Measurements from ENCODE around the gene PPT2. TPM values are rescaled to one million over a fixed set of nuclear protein-coding genes. Genes with fewer than 3 reads are reported as not detected.

Gene PPT2
- total RNA-seq, 2 experiments from 2014 or later, result 8.7 to 8.9 TPM

- no peak overlapping the region for H3K27ac ChIP-seq (ENCODE audit: low read depth in 1 of 2, low read length in 2 of 2)
- no peak overlapping the region for H3K4me3 ChIP-seq (ENCODE audit: low read length)
- Mint-ChIP-seq H3K4me1 (ENCODE audit: low read depth) (no peaks in the 10 kb centered on the region), H3K4me3 (no peak overlapping the region), H3K27ac (no peak overlapping the region), H3K9me3 (no peaks in the 10 kb centered on the region), H3K36me3 (ENCODE audit: low read depth) (no peaks in the 10 kb centered on the region), H3K27me3 (peaks cover 3% of the 10 kb centered on the region)
- peak in 1 of 14 experiments; percentile 8 for DNase-seq
- TF ChIP-seq CTCF (IDR thresholded peaks at IDR 0.05), result no peak
- peaks cover 0 to 2% of the 10 kb centered on the region in 2 experiments for H3K27me3 ChIP-seq (ENCODE audit: control insufficient read depth in 1 of 2, insufficient read depth in 2 of 2, low read length in 2 of 2)
- no peaks in the 10 kb centered on the region for H3K4me1 ChIP-seq (ENCODE audit: insufficient read depth, low read length)
- ATAC-seq (ENCODE audit: poor library complexity), result no peak
- POLR2A ChIA-PET, result no interaction called here
- H3K9me3 ChIP-seq (ENCODE audit: control insufficient read depth in 1 of 2, insufficient read depth in 1 of 2, low read length in 2 of 2), result no peaks in the 10 kb centered on the region
- CTCF ChIA-PET, result no interaction called here
- no peaks in the 10 kb centered on the region for H3K36me3 ChIP-seq (ENCODE audit: insufficient read depth, low read length)
- intact Hi-C loops (cut with DNase I, micrococcal nuclease), result loop anchor here in 1 of 2 experiments (5.0 kb wide), 1 partner anchor 39 kb away; no protein-coding TSS in a partner anchor
Measured at GRCh38 chr6:32203426-32204267, 49.7 kb downstream of the PPT2 start.

- H3K27me3 Mint-ChIP-seq, result peaks cover 3% of the 10 kb centered on the region
- H3K36me3 Mint-ChIP-seq (ENCODE audit: low read depth), result no peaks in the 10 kb centered on the region
- Histone ChIP-seq H3K4me3 (ENCODE audit: low read length) (no peak overlapping the region), H3K36me3 (ENCODE audit: insufficient read depth, low read length) (no peaks in the 10 kb centered on the region), H3K27me3 (ENCODE audit: control insufficient read depth in 1 of 2, insufficient read depth in 2 of 2, low read length in 2 of 2) (peaks cover 0 to 2% of the 10 kb centered on the region in 2 experiments), H3K4me1 (ENCODE audit: insufficient read depth, low read length) (no peaks in the 10 kb centered on the region), H3K9me3 (ENCODE audit: control insufficient read depth in 1 of 2, insufficient read depth in 1 of 2, low read length in 2 of 2) (no peaks in the 10 kb centered on the region), H3K27ac (ENCODE audit: low read depth in 1 of 2, low read length in 2 of 2) (no peak overlapping the region)
- no peaks in the 10 kb centered on the region for H3K4me1 Mint-ChIP-seq (ENCODE audit: low read depth)
- CTCF ChIA-PET, result no interaction called here
- H3K9me3 Mint-ChIP-seq, result no peaks in the 10 kb centered on the region
- intact Hi-C loops (cut with DNase I, micrococcal nuclease), result loop anchor here in 1 of 2 experiments (5.0 kb wide), 1 partner anchor 38 kb away; no protein-coding TSS in a partner anchor
- POLR2A ChIA-PET, result interaction anchor here (1.1 kb wide), 1 partner anchor 11 kb away, joined by 3 read pairs; no protein-coding TSS in a partner anchor
- no peak overlapping the region for H3K27ac Mint-ChIP-seq
- TF ChIP-seq CTCF (IDR thresholded peaks at IDR 0.05), result no peak
- DNase-seq (no peak), ATAC-seq (ENCODE audit: poor library complexity) (no peak)
- H3K4me3 Mint-ChIP-seq, result no peak overlapping the region
Measured at GRCh38 chr6:32204268-32204715, 50.4 kb downstream of the PPT2 start.

- POLR2A ChIA-PET, result interaction anchor here (0.6 kb wide), 1 partner anchor 147 kb away, joined by 3 read pairs; no protein-coding TSS in a partner anchor
- TF ChIP-seq CTCF (IDR thresholded peaks at IDR 0.05), result no peak
- H3K4me3 ChIP-seq (ENCODE audit: low read length), result no peak overlapping the region
- no peaks in the 10 kb centered on the region for H3K4me1 Mint-ChIP-seq (ENCODE audit: low read depth)
- no peaks in the 10 kb centered on the region for H3K36me3 Mint-ChIP-seq (ENCODE audit: low read depth)
- no peak overlapping the region for H3K27ac ChIP-seq (ENCODE audit: low read depth in 1 of 2, low read length in 2 of 2)
- H3K27me3 ChIP-seq (ENCODE audit: control insufficient read depth in 1 of 2, insufficient read depth in 2 of 2, low read length in 2 of 2), result peaks cover 0 to 2% of the 10 kb centered on the region in 2 experiments
- H3K27me3 Mint-ChIP-seq, result peaks cover 3% of the 10 kb centered on the region
- H3K9me3 ChIP-seq (ENCODE audit: control insufficient read depth in 1 of 2, insufficient read depth in 1 of 2, low read length in 2 of 2), result no peaks in the 10 kb centered on the region
- CTCF ChIA-PET, result no interaction called here
- no peak overlapping the region for H3K27ac Mint-ChIP-seq
- no peak overlapping the region for H3K4me3 Mint-ChIP-seq
- intact Hi-C loops (cut with DNase I, micrococcal nuclease), result no loop called here
- H3K4me1 ChIP-seq (ENCODE audit: insufficient read depth, low read length), result no peaks in the 10 kb centered on the region
- no peaks in the 10 kb centered on the region for H3K36me3 ChIP-seq (ENCODE audit: insufficient read depth, low read length)
- no peak for DNase-seq
- no peaks in the 10 kb centered on the region for H3K9me3 Mint-ChIP-seq
- no peak for ATAC-seq (ENCODE audit: poor library complexity)
Measured at GRCh38 chr6:32208996-32209395, 55.1 kb downstream of the PPT2 start.

Measured in CD4-positive, alpha-beta T cell (primary cell).